SW480 (cell line): Measurements from ENCODE around the gene NPHP4.
"Not testable (repeated sequence)": the region's sequence is repeated elsewhere in the genome, so short reads cannot be mapped to it uniquely, and the experiment has no call there.

Experiments
- DNase-seq: peaks from one replicate; pipeline ENCODE4 v3.0.0-alpha.2; 2016; ENCODE audit warnings: low spot score

NPHP4 gene

GRCh38 chr1:5911871-5912271 is 80.4 kb downstream of the NPHP4 start:
- DNase-seq, result no peak

- no peak for DNase-seq
Measured at GRCh38 chr1:5911157-5911556, 81.1 kb downstream of the NPHP4 start.

- DNase-seq, result no peak
Measured at GRCh38 chr1:5910666-5911065, 81.6 kb downstream of the NPHP4 start.

- DNase-seq, result no peak
Measured at GRCh38 chr1:5910276-5910620, 82.0 kb downstream of the NPHP4 start.

- DNase-seq, result no peak
Measured at GRCh38 chr1:5909576-5910275, 82.5 kb downstream of the NPHP4 start.

GRCh38 chr1:5908461-5909375 is 83.5 kb downstream of the NPHP4 start:
- no peak for DNase-seq

- DNase-seq, result no peak
Measured at GRCh38 chr1:5907966-5908365, 84.3 kb downstream of the NPHP4 start.

GRCh38 chr1:5907386-5907785 is 84.8 kb downstream of the NPHP4 start:
- DNase-seq, result no peak

- no peak for DNase-seq
Measured at GRCh38 chr1:5906966-5907365, 85.3 kb downstream of the NPHP4 start.

- no peak for DNase-seq
Measured at GRCh38 chr1:5906116-5906515, 86.1 kb downstream of the NPHP4 start.

GRCh38 chr1:5905436-5905835 is 86.8 kb downstream of the NPHP4 start:
- no peak for DNase-seq

GRCh38 chr1:5904551-5904950 is 87.7 kb downstream of the NPHP4 start:
- no peak for DNase-seq

GRCh38 chr1:5903680-5904079 is 88.5 kb downstream of the NPHP4 start:
- no peak for DNase-seq

GRCh38 chr1:5903031-5903430 is 89.2 kb downstream of the NPHP4 start:
- no peak for DNase-seq

- no peak for DNase-seq
Measured at GRCh38 chr1:5901841-5902240, 90.4 kb downstream of the NPHP4 start.

- no peak for DNase-seq
Measured at GRCh38 chr1:5901150-5901549, 91.1 kb downstream of the NPHP4 start.

- no peak for DNase-seq
Measured at GRCh38 chr1:5898266-5898665, 94.0 kb downstream of the NPHP4 start.

GRCh38 chr1:5896706-5897660 is 95.2 kb downstream of the NPHP4 start:
- no peak for DNase-seq

GRCh38 chr1:5895446-5896406 is 96.5 kb downstream of the NPHP4 start:
- no peak for DNase-seq

- DNase-seq, result not testable (repeated sequence)
Measured at GRCh38 chr1:5893699-5894278, 98.4 kb downstream of the NPHP4 start.

- no peak for DNase-seq
Measured at GRCh38 chr1:5892329-5892728, 99.9 kb downstream of the NPHP4 start.
